Activated CD4-positive, alpha-beta T cell treated with anti-CD3 and anti-CD28 coated beads, Interleukin-2, Interleukin-6, amounts not matched to agents 100 ng/mL and 50 ng/mL, durations not matched to agents 16 hours and 8 hours (primary cell): ENCODE results near the gene B3GNT4.
"Not testable (repeated sequence)": the region's sequence is repeated elsewhere in the genome, so short reads cannot be mapped to it uniquely, and the experiment has no call there.

ENCODE experiments used
- DNase-seq: peaks from one replicate; pipeline ENCODE4 v3.0.0-alpha.2; 2020

B3GNT4 gene

GRCh38 chr12:122225683-122226365 is 22.3 kb downstream of the B3GNT4 start, which contains the start of gene DIABLO:
DIABLO (minus strand) TSS chr12:122226052; CDS start chr12:122226014, 38 bp downstream.
- DNase-seq, result peak; percentile 100

GRCh38 chr12:122226366-122227125 is 23.0 kb downstream of the B3GNT4 start:
- no peak for DNase-seq

GRCh38 chr12:122227341-122227740 is 23.8 kb downstream of the B3GNT4 start:
- DNase-seq, result peak; percentile 31

- no peak for DNase-seq
Observed at GRCh38 chr12:122228092-122228491, 24.6 kb downstream of the B3GNT4 start.

- DNase-seq, result no peak
Observed at GRCh38 chr12:122230798-122231197, 27.3 kb downstream of the B3GNT4 start.

GRCh38 chr12:122232691-122233090 is 29.2 kb downstream of the B3GNT4 start:
- no peak for DNase-seq

- DNase-seq, result no peak
Observed at GRCh38 chr12:122235741-122236140, 32.2 kb downstream of the B3GNT4 start.

- DNase-seq, result no peak
Observed at GRCh38 chr12:122238861-122239260, 35.4 kb downstream of the B3GNT4 start.

- DNase-seq, result peak; percentile 30
Observed at GRCh38 chr12:122243965-122244364, 40.5 kb downstream of the B3GNT4 start.

GRCh38 chr12:122244565-122245371 is 41.3 kb downstream of the B3GNT4 start:
- DNase-seq, result peak; percentile 49

- no peak for DNase-seq
Observed at GRCh38 chr12:122245553-122245952, 42.0 kb downstream of the B3GNT4 start.

- DNase-seq, result no peak
Observed at GRCh38 chr12:122250047-122250446, 46.5 kb downstream of the B3GNT4 start.

- DNase-seq, result no peak
Observed at GRCh38 chr12:122250536-122250935, 47.0 kb downstream of the B3GNT4 start.

GRCh38 chr12:122258462-122258861 is 55.0 kb downstream of the B3GNT4 start:
- DNase-seq, result not testable (repeated sequence)
